PFSK-1 (cell line): ENCODE measurements around the gene POMC.

Source experiments
- FOXP2 ChIP-seq: optimal IDR thresholded peaks from 2 replicates; pipeline ENCODE3; 2011; ENCODE audit warnings: borderline replicate concordance, control low read depth, inconsistent platforms; ENCODE audit not compliant: insufficient read depth; ENCODE audit errors: extremely low read length, extremely low read depth
- POLR2AphosphoS5 ChIP-seq: IDR thresholded peaks from 2 replicates; pipeline ENCODE4 v1.6.1; 2012; ENCODE audit warnings: low read depth, mild to moderate bottlenecking, control low read depth, low read length, moderate library complexity
- SIN3A ChIP-seq: IDR thresholded peaks from 2 replicates; pipeline ENCODE4 v1.6.1; 2012; ENCODE audit warnings: mild to moderate bottlenecking, low read length, moderate library complexity, borderline replicate concordance; ENCODE audit not compliant: insufficient read depth
- TAF1 ChIP-seq: IDR thresholded peaks from 2 replicates; pipeline ENCODE4 v1.6.1; 2012; ENCODE audit warnings: low read length, control low read depth, borderline replicate concordance; ENCODE audit not compliant: insufficient read depth
- TF ChIP-seq, protein P1 (sequence below), 2 experiments: IDR thresholded peaks; 2 replicates each; pipeline versions ENCODE4 v1.6.1 to v1.8.0; 2011 to 2012; ENCODE audit warnings: low read depth in 2 of 2, low read length in 2 of 2, control low read depth in 1 of 2, inconsistent platforms in 1 of 2, mild to moderate bottlenecking in 1 of 2, moderate library complexity in 1 of 2; ENCODE audit not compliant: insufficient read depth in 1 of 2

Gene POMC

DNA sequence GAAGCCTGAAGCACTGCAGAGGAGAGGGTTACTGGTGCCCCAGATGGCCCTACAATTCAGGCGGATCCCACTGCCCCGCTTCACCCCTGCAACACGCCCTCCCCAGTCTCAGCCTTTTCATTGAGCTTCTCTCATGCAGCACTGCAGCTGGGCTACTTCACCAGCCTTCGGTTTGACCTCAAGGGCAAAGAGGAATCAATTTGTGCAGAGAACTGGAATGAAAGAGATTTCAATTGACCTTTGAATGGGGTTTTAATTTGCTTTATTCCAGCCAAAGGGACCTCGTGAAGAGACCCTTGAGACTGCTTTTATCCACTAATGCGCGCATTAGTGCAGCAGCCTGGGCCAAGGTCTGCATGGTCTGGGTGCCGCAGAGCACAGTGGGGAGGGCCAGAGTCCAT is 8.8 kb upstream of the POMC start:
- TF ChIP-seq FOXP2 = no peak
- no peak for TF ChIP-seq POLR2AphosphoS5
- TF ChIP-seq, protein P1, sequence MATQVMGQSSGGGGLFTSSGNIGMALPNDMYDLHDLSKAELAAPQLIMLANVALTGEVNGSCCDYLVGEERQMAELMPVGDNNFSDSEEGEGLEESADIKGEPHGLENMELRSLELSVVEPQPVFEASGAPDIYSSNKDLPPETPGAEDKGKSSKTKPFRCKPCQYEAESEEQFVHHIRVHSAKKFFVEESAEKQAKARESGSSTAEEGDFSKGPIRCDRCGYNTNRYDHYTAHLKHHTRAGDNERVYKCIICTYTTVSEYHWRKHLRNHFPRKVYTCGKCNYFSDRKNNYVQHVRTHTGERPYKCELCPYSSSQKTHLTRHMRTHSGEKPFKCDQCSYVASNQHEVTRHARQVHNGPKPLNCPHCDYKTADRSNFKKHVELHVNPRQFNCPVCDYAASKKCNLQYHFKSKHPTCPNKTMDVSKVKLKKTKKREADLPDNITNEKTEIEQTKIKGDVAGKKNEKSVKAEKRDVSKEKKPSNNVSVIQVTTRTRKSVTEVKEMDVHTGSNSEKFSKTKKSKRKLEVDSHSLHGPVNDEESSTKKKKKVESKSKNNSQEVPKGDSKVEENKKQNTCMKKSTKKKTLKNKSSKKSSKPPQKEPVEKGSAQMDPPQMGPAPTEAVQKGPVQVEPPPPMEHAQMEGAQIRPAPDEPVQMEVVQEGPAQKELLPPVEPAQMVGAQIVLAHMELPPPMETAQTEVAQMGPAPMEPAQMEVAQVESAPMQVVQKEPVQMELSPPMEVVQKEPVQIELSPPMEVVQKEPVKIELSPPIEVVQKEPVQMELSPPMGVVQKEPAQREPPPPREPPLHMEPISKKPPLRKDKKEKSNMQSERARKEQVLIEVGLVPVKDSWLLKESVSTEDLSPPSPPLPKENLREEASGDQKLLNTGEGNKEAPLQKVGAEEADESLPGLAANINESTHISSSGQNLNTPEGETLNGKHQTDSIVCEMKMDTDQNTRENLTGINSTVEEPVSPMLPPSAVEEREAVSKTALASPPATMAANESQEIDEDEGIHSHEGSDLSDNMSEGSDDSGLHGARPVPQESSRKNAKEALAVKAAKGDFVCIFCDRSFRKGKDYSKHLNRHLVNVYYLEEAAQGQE (IDR thresholded peaks at IDR 0.05; ENCODE audit: insufficient read depth in 1 of 2, low read depth in 2 of 2, low read length in 2 of 2) = no peak
- TF ChIP-seq SIN3A = no peak
- no peak for TF ChIP-seq TAF1

DNA sequence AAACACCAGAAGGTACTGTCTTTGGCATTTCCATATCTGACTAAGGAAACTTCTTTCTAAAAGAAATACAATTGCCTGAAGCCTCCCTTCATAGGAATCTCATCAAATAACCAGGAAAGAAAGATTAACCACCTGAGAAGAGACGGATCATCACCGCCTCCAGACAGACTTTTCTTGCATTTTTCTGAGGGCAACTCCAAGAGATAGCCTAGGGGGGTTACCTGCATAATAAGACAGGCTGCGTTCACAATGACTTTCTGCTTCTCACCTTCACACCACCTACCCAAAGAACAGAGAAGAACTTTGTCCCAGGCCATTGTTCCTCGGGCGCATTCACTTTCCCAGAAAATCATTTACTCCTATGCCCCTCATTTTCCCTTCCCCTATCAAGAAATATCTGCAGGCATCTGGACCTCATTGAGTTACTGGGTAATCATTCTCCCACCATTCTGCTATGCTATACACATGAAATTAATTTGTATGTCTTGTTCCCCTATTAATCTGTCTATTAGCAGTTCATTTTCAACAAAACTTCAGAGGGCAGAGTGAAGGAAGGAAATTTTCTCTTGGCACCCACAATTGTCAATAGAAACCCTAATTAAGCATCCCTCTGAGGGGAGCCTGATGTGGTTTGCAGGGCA is 8.3 kb upstream of the POMC start:
- TF ChIP-seq TAF1 = no peak
- TF ChIP-seq FOXP2 = no peak
- TF ChIP-seq SIN3A = no peak

DNA sequence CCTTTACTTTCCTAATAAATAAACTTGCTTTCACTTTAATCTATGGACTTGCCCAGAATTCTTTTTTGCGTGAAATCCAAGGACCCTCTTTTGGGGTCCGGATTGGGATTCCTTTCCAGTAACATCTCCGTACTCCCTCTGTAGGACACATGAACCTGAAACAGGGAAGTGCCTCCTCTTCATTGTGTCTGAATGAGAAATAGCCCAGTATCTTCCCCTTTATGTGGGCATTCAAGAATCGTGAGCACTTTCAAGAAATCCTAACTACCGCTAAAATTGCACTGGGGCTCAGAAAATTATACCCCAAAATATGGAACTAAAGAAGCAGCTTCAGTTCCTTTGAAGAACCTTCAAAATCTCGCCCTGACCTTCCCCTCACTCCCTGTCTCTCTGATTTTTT is 7.8 kb upstream of the POMC start:
- no peak for TF ChIP-seq FOXP2
- TF ChIP-seq TAF1 = no peak
- no peak for TF ChIP-seq SIN3A
- TF ChIP-seq, protein P1 (IDR thresholded peaks at IDR 0.05; ENCODE audit: insufficient read depth in 1 of 2, low read depth in 2 of 2, low read length in 2 of 2) = no peak
- TF ChIP-seq POLR2AphosphoS5 = no peak

DNA sequence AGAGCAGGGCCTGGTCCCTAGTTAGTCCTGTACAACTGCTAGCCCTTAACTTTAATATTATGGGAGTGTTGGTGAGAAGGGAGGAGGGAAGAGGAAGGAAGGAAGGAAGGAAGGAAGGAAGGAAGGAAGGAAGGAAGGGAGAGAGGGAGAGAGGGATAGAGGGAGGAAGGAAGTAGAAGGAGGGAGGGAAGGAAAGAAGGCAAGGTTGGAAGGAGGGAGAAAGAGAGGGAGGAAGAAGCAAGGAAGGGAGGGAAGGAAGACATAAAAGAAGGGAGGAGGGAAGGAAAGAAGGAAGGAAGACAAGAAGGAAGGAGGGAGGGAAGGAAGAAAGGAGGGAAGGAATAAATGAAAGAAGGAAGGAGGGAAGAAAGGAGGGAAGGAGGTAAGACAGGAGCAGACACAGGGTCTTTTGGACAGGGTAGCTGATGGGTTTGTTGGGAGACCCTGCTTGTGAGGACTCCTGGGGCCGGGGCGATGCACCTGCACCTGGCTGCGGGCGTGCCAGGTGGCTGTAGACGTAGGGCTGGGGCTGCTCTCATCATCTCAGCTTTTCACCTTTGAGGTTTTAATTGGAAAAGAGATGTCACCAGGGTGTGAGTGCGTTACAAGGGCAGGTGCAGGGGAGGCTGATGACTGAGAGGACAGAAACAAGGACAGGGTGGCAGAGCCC is 5.9 kb upstream of the POMC start:
- TF ChIP-seq POLR2AphosphoS5 (no peak), TAF1 (no peak), FOXP2 (no peak)

DNA sequence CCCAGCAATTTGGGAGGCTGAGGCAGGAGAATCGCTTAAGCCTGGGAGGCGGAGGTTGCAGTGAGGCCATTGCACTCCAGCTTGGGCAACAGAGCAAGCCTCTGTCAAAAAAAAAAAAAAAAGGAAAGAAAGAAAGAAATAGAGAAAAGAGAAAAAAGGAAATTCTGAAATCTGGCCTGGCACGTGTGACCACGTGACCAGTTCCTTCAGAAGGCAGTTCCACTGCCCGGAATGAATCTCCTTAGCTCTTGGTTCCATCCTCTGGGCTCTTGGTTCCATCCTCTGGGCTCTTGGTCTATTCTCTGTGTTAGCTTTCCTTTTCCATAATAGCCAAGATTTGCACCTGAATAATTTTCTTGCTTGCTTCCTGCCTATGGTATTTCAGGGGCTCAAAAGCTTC is 5.3 kb upstream of the POMC start:
- no peak for TF ChIP-seq TAF1
- TF ChIP-seq, protein P1 (IDR thresholded peaks at IDR 0.05; ENCODE audit: insufficient read depth in 1 of 2, low read depth in 2 of 2, low read length in 2 of 2) = no peak
- no peak for TF ChIP-seq FOXP2
- TF ChIP-seq SIN3A = no peak
- TF ChIP-seq POLR2AphosphoS5 = no peak

DNA sequence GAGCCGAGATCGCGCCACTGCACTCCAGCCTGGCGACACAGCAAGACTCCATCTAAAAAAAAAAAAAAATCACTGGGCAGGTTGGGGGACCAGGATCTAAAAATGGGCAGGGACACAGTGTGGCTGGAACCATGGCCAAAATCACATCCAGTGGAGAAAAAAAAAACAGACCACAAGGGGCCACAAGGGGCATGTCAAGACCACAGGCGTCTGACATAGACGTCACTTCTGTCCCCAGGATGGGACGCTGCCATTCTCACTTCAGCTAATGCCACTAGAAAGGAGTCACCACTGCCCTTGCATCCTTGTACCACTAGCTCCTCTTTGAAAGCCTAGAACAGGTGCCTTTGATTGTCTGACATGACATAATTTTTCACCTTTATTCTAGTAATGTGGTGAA is 2.5 kb upstream of the POMC start:
- TF ChIP-seq FOXP2 (no peak), SIN3A (no peak), POLR2AphosphoS5 (no peak), TAF1 (no peak)
- TF ChIP-seq, protein P1 (IDR thresholded peaks at IDR 0.05; ENCODE audit: insufficient read depth in 1 of 2, low read depth in 2 of 2, low read length in 2 of 2) = no peak
